ENCODE results near the gene BTRC.

BTRC gene

DNA sequence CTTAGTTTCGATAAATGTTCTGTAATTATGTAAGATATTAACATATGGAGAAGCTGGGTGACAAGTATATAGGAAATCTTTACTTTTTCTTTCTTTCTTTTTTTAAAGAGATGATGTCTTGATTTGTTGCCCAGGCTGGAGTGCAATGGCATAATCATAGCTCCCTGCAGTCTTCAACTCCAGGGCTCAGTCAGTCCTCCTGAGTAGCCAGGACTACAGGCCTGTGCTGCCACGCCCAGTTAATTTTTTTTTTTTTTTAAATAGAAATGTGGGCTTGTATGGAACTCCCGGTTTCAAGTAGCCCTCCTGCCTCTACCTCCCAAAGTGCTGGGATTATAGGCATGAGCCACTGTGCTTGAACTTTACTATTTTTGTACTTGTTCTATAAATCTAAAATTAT, 122.4 kb downstream of the BTRC start:
- in situ Hi-C loops (cut with MboI; ENCODE audit: low sequenced_read_pairs): no loop called here

DNA sequence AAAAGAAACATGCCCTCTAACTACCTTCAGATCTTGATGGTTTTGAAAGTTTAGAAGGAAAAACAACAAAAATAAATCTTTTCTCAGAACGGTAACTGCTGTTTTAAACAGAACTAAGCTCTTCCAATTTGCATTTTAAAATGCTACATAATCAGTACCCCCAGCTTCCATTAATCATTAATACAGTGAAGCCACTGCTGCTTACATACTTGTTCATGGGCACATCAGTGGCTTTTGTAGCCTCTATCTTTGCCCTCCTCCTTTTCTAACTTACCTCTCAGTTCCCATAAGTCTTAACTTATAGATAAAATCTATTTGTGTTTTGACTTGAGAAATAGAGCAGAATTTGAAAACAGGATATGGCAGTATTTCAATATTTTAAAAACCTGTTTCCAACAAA, 125.0 kb downstream of the BTRC start:
- in situ Hi-C loops (cut with MboI; ENCODE audit: low sequenced_read_pairs): no loop called here

DNA sequence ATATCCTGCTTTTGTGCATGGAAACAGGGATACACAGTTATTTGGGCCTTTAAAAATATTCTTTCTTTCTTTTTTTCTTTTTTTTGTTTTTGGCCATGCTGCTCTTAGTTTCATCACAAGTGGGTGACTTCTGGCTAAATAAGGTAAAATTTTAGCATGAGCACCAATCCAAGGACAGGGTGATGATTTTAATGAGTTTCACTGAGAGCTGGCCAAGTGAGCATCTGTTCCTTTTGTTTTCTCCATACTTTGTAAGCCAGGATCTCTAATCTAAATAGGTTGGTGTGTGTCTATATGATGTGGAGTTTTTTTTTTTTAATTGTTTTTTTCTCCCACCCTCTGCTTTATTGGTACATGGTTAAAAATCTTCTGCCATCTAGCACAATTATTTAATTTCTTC, 127.3 kb downstream of the BTRC start:
- in situ Hi-C loops (cut with MboI; ENCODE audit: low sequenced_read_pairs): no loop called here

DNA sequence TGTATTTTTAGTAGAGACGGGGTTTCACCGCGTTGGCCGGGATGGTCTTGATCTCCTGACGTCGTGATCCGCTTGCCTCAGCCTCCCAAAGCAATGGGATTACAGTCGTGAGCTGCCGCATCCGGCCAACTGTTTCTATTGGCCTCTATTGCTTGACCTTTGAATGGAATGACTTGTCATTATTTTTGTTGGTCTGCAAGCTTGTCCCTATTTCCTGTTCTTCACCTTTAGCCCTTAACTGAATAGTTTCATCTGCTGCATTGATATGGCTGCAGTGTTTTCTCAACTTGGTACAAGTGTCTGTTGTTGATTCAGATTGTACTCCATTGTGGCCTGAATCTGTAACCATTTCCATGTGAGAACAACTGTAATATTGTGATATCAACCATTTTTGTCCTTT, 128.6 kb downstream of the BTRC start:
- in situ Hi-C loops (cut with MboI; ENCODE audit: low sequenced_read_pairs): no loop called here

DNA sequence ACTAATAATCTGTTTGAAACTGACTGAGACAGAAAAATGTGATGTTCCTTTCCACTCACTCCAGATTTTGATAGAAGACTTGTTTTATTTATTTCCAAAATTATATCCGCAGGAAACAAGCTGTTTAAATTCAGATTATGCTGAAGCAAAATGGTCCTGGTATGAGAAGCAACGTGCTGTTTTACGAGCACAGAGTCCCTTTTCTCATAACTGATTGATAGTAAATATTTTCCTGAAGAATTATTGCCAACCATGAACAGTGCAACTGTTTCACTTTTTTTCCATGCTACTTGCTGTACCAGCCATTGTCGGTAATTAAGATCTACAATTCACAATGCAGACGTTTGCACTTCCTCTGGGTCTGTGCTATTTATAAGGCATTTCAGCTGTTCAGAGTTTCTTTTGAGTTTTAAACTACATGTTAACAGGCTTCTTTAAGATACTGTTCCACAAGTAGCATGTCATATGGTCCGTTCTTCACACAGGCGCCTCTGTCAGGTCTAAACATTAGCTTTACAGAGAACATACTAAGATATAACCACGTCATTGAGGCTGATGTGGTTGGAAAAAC, 130.3 kb downstream of the BTRC start:
- in situ Hi-C loops (cut with MboI; ENCODE audit: low sequenced_read_pairs): no loop called here

DNA sequence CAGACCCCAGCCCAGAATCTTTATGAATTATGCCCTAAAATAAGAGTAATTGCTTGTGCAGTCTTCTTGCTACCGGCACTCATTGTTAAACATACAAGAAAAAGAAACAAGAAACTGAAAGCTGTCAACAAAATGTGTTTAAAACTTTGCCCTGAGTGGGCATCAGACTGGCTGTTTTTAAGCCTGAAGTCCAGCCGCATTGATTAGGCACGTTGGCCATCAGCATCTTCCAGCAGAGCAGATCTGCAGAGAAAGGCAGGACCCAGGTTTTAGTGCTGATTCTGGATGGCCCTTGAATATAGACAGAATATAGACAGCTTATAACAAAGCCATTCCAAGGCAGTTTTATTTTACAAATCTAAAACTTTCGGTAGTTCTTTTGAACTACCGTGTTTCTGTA, 131.2 kb downstream of the BTRC start:
- in situ Hi-C loops (cut with MboI; ENCODE audit: low sequenced_read_pairs): no loop called here

DNA sequence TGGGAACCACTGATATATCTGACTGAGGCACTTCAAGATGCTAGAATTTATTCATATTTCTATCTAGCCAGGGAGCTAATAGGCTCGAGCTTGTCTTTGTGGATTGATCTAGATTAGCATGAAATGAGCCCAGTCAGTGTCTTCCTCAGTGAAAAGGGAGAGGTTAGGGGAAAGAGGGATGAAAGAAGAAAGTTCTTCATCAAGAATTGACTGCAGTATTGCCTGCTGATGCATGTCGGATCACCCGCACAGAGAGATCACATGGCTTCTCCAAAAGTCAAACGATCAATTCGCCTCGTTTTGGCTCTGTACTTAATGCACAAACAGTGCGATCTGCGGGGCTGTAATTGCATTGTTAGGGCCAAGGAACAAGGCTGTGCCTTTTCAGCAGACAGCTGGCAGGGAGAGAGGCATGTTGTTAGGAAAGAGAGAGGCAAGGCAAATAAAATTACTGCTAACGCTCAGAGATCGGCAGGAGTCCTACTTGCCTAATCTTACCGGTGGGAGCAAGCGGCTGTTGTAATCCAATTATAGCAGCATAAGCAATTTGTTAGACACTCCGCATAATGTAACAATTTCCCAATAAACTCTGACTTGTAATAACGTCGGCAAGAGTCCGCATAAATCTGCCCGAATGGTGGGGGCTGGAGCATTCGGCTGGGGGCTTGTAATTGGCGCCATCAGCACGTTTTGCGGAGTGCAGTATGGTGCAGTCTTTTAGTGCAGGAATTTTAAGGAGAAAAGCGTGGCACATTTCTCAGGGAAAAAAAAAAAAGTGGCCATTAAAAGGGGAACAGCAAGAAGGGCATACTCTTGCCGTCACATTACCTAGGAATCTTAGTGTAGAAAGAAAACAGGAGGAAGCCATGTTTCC, 132.0 kb downstream of the BTRC start:
- in situ Hi-C loops (cut with MboI; ENCODE audit: low sequenced_read_pairs): no loop called here

DNA sequence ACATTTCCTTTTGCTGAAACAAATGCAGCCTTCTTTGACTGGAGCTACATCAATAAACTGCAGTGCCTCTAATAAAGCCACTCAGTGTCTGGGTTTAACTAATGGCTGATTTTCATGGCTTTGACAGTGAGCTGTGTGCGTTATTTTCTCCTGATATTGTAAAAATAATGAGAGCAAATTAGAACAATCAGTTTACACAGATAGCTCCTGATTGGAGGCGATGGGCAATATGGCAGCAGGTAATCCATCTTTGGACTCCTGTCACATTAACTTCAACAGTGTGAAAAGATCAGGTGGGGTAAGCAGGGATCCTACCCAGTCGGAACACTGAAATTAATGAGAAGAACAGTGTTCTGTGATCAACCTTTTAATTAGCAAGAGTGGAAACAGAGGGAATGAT, 133.4 kb downstream of the BTRC start:
- in situ Hi-C loops (cut with MboI; ENCODE audit: low sequenced_read_pairs): no loop called here

DNA sequence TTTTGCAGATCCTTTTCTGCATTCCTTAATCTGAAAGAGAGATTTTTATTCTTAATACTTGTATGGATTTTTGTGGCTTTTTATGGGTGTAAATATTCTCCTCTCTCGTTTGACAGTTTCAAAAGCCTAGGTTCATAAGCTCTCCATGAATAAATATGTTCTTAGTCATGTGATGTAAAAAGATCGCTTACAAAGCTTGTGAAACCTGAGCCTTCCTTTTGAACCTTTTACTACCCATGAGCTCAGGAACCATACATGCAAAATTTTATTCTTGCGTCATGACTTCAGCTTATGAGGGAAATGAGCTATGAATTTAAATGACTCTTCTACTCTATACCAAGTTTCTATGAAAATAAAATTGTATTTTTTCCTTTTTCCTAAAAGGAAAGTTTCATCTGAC, 135.4 kb downstream of the BTRC start:
- in situ Hi-C loops (cut with MboI; ENCODE audit: low sequenced_read_pairs): no loop called here

DNA sequence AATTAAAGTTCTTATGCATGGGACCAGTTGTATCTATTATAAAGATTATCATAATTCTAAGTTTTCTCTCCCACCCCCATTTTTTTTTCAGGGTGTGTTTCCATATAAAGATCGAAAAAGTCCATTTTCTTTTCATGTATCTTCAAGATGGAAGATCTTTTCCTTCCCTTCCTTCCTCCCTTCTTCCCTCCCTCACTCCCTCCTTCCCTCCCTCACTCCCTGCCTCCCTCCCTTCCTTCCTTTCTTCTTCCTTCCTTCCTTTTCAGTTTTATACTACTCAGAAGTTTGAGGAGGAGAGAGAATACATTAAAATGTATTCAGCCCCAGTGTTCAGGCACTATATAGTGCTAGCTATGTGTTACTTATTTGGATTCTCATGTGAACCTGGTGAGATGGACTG, 136.1 kb downstream of the BTRC start:
- in situ Hi-C loops (cut with MboI; ENCODE audit: low sequenced_read_pairs): no loop called here

DNA sequence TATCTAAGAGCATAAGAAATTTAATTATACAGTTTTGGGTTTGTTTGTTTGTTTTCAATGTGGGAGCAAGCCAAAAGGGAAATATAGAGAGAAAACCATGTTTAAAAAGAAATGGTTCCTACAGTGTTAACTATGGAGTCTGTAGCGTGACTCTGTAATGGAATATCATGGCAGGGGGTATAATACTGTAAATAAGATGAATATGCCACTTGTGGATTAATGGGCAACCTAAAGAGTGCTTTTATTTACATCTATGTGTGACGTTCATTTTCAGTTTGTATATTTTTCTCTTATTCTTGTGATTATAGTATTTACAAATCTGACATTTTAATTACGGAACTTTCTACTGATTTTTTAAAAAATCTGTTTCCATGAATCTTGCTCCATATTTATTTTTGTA, 138.2 kb downstream of the BTRC start:
- in situ Hi-C loops (cut with MboI; ENCODE audit: low sequenced_read_pairs): no loop called here

DNA sequence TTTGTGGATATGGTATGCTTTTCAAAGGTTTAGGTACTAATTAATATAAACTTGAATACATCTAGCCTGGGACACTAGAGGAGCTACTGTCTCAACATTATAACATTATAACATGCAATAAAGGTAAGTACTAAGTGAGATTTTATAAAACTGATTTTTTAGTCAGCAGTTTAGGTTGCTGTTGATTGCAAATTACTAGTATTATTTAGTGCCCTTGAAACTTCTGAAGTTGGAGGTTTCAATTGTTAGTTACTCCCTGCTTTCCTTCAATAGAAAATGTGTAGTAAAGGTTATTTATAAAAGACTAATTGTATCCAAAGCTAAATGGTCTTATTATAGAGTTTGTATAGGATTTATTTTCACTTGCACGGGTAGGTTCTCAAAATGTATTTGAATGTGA, 138.8 kb downstream of the BTRC start:
- in situ Hi-C loops (cut with MboI; ENCODE audit: low sequenced_read_pairs): no loop called here

DNA sequence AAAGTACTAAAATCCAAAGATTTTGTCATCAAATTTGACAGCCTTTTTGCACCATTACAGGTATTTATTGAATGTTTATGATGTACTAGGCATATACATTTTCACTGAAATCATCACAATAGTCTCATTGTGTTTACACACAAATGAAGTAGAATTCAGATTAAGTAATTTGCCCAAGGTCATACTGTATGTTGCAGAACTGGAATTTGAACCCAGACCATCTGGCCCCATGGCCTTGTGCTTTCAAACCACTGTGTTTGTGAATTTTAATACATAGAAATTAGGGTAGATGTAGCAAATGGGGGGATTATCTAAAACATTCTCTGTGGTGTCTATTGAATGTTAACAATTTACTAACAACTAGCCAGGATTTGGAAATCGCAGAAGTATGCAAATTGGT, 139.3 kb downstream of the BTRC start:
- in situ Hi-C loops (cut with MboI; ENCODE audit: low sequenced_read_pairs): no loop called here

DNA sequence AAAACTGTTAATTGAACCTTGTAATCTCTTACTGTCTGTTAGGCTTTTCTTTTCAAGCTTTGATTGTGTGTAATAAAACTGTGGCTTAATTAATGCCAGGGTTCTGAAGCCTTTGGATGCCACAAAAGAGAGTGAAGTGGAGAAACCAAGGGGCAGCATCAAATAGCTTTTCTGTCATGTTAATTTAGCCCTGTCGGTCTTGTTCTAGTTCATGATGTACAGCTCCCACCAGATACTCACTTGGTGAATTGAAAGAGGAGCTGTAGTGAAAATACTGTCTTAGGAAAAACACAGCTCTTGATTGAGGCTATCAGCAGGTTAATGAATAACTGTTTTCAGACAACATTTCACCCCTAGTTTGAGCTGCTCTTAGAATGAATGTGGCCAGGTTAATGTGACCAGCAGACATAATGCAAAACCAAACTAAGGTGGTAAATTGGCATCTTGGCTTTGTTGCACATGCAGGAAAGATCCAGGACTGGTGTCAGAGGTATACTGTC, 139.9 kb downstream of the BTRC start:
- in situ Hi-C loops (cut with MboI; ENCODE audit: low sequenced_read_pairs): no loop called here

DNA sequence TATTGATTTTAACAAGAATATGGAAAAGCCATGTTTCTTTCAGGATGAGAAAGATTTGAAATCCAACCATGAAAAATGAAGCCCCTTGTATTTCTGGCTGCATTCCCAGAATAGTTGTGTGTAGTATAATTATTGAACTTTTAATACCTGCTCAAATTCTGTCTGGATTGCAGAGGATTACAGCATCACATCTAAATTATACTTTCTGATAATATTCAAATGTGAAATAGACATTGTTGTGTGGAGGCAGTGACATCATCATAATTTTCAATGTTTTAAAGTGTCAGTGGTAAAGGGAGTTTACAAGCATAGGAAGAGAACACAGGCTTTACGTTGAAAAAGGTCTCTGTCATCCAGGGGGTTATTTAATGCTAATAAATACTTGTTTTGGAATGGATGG, 140.7 kb downstream of the BTRC start:
- in situ Hi-C loops (cut with MboI; ENCODE audit: low sequenced_read_pairs): no loop called here

DNA sequence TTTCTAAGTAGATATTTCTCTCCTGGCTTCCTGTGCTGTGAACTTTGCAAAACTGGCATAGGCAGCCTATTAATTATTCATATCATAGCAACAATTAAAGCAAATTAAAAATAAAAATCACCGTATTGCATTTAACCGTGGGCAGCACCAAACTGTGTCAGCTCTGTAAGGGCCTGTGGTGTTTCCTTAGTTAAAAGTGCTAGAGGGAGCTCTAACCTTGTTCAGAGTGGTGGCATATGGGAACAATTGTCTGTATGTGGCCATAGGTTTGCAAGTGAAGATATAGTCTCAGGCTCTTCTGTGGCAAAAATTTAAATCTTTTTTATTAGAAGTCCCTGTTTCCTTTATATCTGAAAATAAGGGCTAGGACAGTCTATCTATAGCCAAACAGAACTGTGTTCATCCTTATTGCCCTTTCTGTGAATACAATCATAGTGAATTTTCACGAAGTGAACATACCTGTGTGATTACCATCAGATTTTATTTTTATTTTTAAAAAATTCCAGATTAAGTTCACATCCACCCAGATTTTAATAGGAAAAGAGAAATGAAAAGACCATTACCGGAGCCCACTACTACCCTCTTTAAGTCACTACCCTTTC, 141.5 kb downstream of the BTRC start:
- in situ Hi-C loops (cut with MboI; ENCODE audit: low sequenced_read_pairs): no loop called here

DNA sequence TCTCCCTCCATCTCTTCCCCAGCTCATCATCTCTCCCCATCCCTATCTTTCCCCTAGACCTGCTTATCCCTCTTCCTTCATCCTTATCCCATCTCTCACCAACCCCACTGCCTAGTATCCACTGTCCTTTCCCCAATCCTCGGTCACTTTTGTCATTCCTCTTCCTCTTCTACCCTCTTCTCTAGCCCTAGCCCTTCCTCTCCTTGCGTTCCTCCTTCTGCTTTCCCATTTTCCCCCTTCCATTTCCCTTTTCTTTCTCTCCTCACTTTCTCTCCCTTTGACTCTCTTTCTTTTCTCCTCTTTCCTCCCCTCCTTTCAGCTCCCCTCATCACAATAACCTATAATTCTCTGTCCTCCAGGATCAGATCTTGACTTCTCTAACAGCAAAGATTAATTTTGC, 150.5 kb downstream of the BTRC start:
- in situ Hi-C loops (cut with MboI; ENCODE audit: low sequenced_read_pairs): no loop called here

DNA sequence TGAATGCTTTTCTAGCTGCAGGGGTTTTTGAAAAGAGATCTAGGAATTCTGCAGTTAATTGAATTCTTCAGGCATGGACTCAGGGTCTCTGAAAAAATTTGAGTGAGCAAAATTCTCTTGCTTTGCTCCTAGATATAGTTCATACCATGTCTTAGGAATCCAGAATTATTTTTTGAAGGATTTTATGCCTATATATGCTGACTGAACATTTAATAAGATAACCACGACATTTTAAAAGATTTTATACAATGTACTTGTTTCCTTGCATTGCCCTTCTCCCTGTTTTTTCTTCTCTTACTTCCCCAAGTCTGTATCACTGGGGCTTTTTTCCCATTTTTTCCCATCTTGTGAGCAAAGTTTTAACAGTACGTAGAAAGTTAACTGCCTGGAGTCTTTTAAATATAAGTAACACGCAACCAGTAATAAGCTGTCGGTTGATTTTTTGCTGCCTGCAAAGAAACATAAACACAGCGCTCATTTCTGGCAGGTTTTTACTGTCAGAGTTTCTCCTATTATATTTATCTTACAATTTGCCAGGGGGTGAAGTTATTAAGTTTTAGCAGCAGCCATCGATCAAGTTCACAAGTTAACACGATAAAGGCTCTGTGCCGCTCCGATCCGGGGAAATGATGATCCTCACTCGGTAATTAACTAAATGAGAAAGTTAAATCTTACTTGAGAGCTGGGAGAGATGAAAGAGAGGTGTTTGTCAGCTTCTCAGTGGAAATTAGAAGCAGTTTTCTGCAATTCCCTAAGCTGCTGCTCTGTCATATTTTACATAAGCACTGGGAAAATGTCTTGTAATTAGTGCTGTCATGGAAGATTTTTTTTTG, 153.1 kb downstream of the BTRC start:
- in situ Hi-C loops (cut with MboI; ENCODE audit: low sequenced_read_pairs): no loop called here

DNA sequence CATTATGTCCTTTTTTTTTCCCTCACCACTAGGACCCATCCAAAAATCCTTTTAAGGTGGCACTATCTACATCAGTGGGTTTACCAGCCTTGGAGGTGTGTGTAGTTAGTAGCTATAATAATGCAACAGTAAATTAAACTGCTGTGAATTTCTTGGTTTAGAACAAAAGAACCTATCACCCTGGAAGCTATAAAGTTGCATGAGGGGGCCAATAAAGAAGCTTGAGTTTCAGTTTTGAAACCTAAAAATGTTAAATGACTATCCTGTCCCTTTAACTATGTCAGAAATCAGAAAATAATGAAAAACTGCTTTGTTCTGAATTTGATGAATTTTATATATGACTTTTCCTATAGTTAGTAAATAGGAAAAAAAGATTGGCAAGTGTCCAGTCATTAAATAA, 153.9 kb downstream of the BTRC start:
- in situ Hi-C loops (cut with MboI; ENCODE audit: low sequenced_read_pairs): no loop called here

DNA sequence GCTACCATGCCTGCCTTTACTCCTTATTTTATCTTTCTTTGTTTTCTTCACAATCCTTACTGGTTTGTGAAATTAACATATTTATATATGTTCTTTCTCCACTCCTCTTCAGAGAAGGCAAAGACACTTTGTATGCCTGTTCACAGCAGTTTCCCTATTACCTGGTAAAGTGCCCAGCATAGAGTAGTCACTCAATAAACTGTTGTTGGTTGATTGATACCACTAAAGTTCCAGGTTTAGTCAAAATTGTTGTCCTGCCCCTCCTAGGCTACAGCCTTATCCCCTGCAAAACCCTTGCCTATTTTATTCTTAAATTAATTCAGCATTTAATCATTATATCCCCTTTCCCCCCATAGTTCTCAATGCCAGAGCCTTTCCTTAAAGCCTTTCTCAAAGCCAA, 158.0 kb downstream of the BTRC start:
- in situ Hi-C loops (cut with MboI; ENCODE audit: low sequenced_read_pairs): no loop called here

DNA sequence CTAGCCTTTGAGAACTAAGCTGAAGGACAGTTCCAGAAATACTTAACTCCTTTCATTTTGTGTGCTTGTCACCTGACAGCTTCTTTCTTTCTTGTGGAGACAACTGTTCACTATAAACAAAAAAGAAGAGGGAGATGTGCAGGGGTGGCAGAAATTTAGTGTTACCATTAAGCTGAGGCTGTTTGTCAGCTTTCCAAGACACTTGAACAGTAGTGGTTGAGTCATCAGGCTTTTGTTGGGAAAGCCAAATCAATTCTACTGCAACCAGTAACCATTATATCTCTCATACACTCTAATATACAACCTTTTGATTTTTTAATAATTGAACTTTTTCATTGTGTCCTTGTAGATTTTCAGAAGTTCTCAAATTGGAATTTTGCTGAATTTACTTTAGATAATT, 158.8 kb downstream of the BTRC start:
- in situ Hi-C loops (cut with MboI; ENCODE audit: low sequenced_read_pairs): no loop called here
